Measurements from ENCODE around the gene MMADHC. TPM values are rescaled to one million over a fixed set of nuclear protein-coding genes. Genes with fewer than 3 reads are reported as not detected.
A peak's percentile ranks its signal among the peaks of the same experiment; 100 is the strongest.

MMADHC gene
- total and polyA plus RNA-seq, 9 donors, result 84.0 to 125 (median 108) TPM

GRCh38 chr2:149617476-149617875 lies 29.9 kb upstream of the MMADHC start:
- Histone ChIP-seq H3K27ac (ENCODE audit: low read length) (no peak overlapping the region), H3K9me3 (replicated peaks; ENCODE audit: control insufficient read depth, low read depth, low read length) (no peaks in the 10 kb centered on the region), H3K4me3 (ENCODE audit: low read length) (no peak overlapping the region), H3K27me3 (ENCODE audit: control insufficient read depth, insufficient read depth, low read length) (no peaks in the 10 kb centered on the region), H3K36me3 (ENCODE audit: control insufficient read depth, insufficient read depth, low read length) (no peaks in the 10 kb centered on the region), H3K4me1 (ENCODE audit: control insufficient read depth, insufficient read depth, low read length) (peaks cover 7% of the 10 kb centered on the region)
- no peak for DNase-seq

- DNase-seq, result no peak
- Histone ChIP-seq H3K9me3 (replicated peaks; ENCODE audit: control insufficient read depth, low read depth, low read length) (no peaks in the 10 kb centered on the region), H3K27ac (ENCODE audit: low read length) (no peak overlapping the region), H3K4me1 (ENCODE audit: control insufficient read depth, insufficient read depth, low read length) (peaks cover 12% of the 10 kb centered on the region), H3K36me3 (ENCODE audit: control insufficient read depth, insufficient read depth, low read length) (no peaks in the 10 kb centered on the region), H3K27me3 (ENCODE audit: control insufficient read depth, insufficient read depth, low read length) (no peaks in the 10 kb centered on the region), H3K4me3 (ENCODE audit: low read length) (no peak overlapping the region)
- WGBS (ENCODE audit: insufficient coverage), result 27% methylated on average over 1 of the region's 3 CpGs
These were observed 29.3 kb upstream of the MMADHC start for GRCh38 chr2:149616681-149617456.

GRCh38 chr2:149613704-149614103 lies 26.1 kb upstream of the MMADHC start:
- Histone ChIP-seq H3K27ac (ENCODE audit: low read length) (no peak overlapping the region), H3K4me3 (ENCODE audit: low read length) (no peak overlapping the region), H3K4me1 (ENCODE audit: control insufficient read depth, insufficient read depth, low read length) (peaks cover 16% of the 10 kb centered on the region), H3K36me3 (ENCODE audit: control insufficient read depth, insufficient read depth, low read length) (no peaks in the 10 kb centered on the region), H3K27me3 (ENCODE audit: control insufficient read depth, insufficient read depth, low read length) (no peaks in the 10 kb centered on the region), H3K9me3 (replicated peaks; ENCODE audit: control insufficient read depth, low read depth, low read length) (no peaks in the 10 kb centered on the region)
- no peak for DNase-seq
- WGBS (ENCODE audit: insufficient coverage), result no CpG with 5 or more reads among the region's 2 CpGs

GRCh38 chr2:149612122-149612521 lies 24.5 kb upstream of the MMADHC start:
- Histone ChIP-seq H3K27me3 (ENCODE audit: control insufficient read depth, insufficient read depth, low read length) (no peaks in the 10 kb centered on the region), H3K4me3 (ENCODE audit: low read length) (no peak overlapping the region), H3K9me3 (replicated peaks; ENCODE audit: control insufficient read depth, low read depth, low read length) (no peaks in the 10 kb centered on the region), H3K4me1 (ENCODE audit: control insufficient read depth, insufficient read depth, low read length) (peaks cover 16% of the 10 kb centered on the region), H3K27ac (ENCODE audit: low read length) (peak overlapping the region; percentile 68), H3K36me3 (ENCODE audit: control insufficient read depth, insufficient read depth, low read length) (no peaks in the 10 kb centered on the region)
- WGBS (ENCODE audit: insufficient coverage), result 50% methylated on average over 1 of the region's 1 CpG
- DNase-seq, result peak; percentile 55

GRCh38 chr2:149611100-149611820 lies 23.7 kb upstream of the MMADHC start:
- Histone ChIP-seq H3K9me3 (replicated peaks; ENCODE audit: control insufficient read depth, low read depth, low read length) (no peaks in the 10 kb centered on the region), H3K36me3 (ENCODE audit: control insufficient read depth, insufficient read depth, low read length) (no peaks in the 10 kb centered on the region), H3K4me3 (ENCODE audit: low read length) (no peak overlapping the region), H3K4me1 (ENCODE audit: control insufficient read depth, insufficient read depth, low read length) (peaks cover 11% of the 10 kb centered on the region), H3K27ac (ENCODE audit: low read length) (peak overlapping the region; percentile 68), H3K27me3 (ENCODE audit: control insufficient read depth, insufficient read depth, low read length) (no peaks in the 10 kb centered on the region)
- DNase-seq, result peak; percentile 82
- WGBS (ENCODE audit: insufficient coverage), result 65% methylated on average over 2 of the region's 7 CpGs

GRCh38 chr2:149606251-149606811 lies 18.8 kb upstream of the MMADHC start:
- H3K4me3 ChIP-seq (ENCODE audit: low read length), result no peak overlapping the region
- H3K27me3 ChIP-seq (ENCODE audit: control insufficient read depth, insufficient read depth, low read length), result no peaks in the 10 kb centered on the region
- no peak overlapping the region for H3K27ac ChIP-seq (ENCODE audit: low read length)
- DNase-seq, result no peak
- H3K36me3 ChIP-seq (ENCODE audit: control insufficient read depth, insufficient read depth, low read length), result no peaks in the 10 kb centered on the region
- peaks cover 2% of the 10 kb centered on the region for H3K9me3 ChIP-seq (replicated peaks; ENCODE audit: control insufficient read depth, low read depth, low read length)
- peaks cover 2% of the 10 kb centered on the region for H3K4me1 ChIP-seq (ENCODE audit: control insufficient read depth, insufficient read depth, low read length)

GRCh38 chr2:149603248-149603647 lies 15.7 kb upstream of the MMADHC start:
- Histone ChIP-seq H3K27me3 (ENCODE audit: control insufficient read depth, insufficient read depth, low read length) (no peaks in the 10 kb centered on the region), H3K4me1 (ENCODE audit: control insufficient read depth, insufficient read depth, low read length) (no peaks in the 10 kb centered on the region), H3K4me3 (ENCODE audit: low read length) (no peak overlapping the region), H3K36me3 (ENCODE audit: control insufficient read depth, insufficient read depth, low read length) (no peaks in the 10 kb centered on the region), H3K27ac (ENCODE audit: low read length) (no peak overlapping the region), H3K9me3 (replicated peaks; ENCODE audit: control insufficient read depth, low read depth, low read length) (peaks cover 2% of the 10 kb centered on the region)
- WGBS (ENCODE audit: insufficient coverage), result no CpG with 5 or more reads among the region's 4 CpGs
- no peak for DNase-seq

- H3K4me1 ChIP-seq (ENCODE audit: control insufficient read depth, insufficient read depth, low read length), result peaks cover 3% of the 10 kb centered on the region
- 100% methylated on average over 1 of the region's 3 CpGs for WGBS (ENCODE audit: insufficient coverage)
These were observed 13.7 kb upstream of the MMADHC start for GRCh38 chr2:149601141-149601796.

GRCh38 chr2:149597668-149598326 lies 10.2 kb upstream of the MMADHC start:
- WGBS (ENCODE audit: insufficient coverage), result 4% methylated on average over 7 of the region's 13 CpGs
- H3K27me3 ChIP-seq (ENCODE audit: control insufficient read depth, insufficient read depth, low read length), result no peaks in the 10 kb centered on the region
- H3K9me3 ChIP-seq (replicated peaks; ENCODE audit: control insufficient read depth, low read depth, low read length), result peaks cover 2% of the 10 kb centered on the region
- peaks cover 3% of the 10 kb centered on the region for H3K4me1 ChIP-seq (ENCODE audit: control insufficient read depth, insufficient read depth, low read length)
- DNase-seq, result peak; percentile 93
- H3K4me3 ChIP-seq (ENCODE audit: low read length), result peak overlapping the region; percentile 28
- peak overlapping the region; percentile 36 for H3K27ac ChIP-seq (ENCODE audit: low read length)
- no peaks in the 10 kb centered on the region for H3K36me3 ChIP-seq (ENCODE audit: control insufficient read depth, insufficient read depth, low read length)

More at GRCh38 chr2:149601141-149601796, 13.7 kb upstream of the MMADHC start:
- DNase-seq, result no peak
- no peak overlapping the region for H3K4me3 ChIP-seq (ENCODE audit: low read length)
- no peaks in the 10 kb centered on the region for H3K27me3 ChIP-seq (ENCODE audit: control insufficient read depth, insufficient read depth, low read length)
- peaks cover 2% of the 10 kb centered on the region for H3K9me3 ChIP-seq (replicated peaks; ENCODE audit: control insufficient read depth, low read depth, low read length)
- H3K27ac ChIP-seq (ENCODE audit: low read length), result no peak overlapping the region
- H3K36me3 ChIP-seq (ENCODE audit: control insufficient read depth, insufficient read depth, low read length), result no peaks in the 10 kb centered on the region
